Measurements from ENCODE around the gene THRAP3. TPM values are rescaled to one million over a fixed set of nuclear protein-coding genes. Genes with fewer than 3 reads are reported as not detected.

THRAP3 gene
- total RNA-seq, 1 donor from 2014 or later = 60.1 TPM

GRCh38 chr1:36329817-36330216 is 105.6 kb downstream of the THRAP3 start:
- ATAC-seq (no peak), DNase-seq (ENCODE audit: missing footprints) (no peak)
- intact Hi-C loops (cut with DNase I) = no loop called here

- DNase-seq (ENCODE audit: missing footprints) (no peak), ATAC-seq (no peak)
- intact Hi-C loops (cut with DNase I) = no loop called here
Observed at GRCh38 chr1:36330940-36331339, 106.7 kb downstream of the THRAP3 start.

GRCh38 chr1:36337830-36338229 is 113.6 kb downstream of the THRAP3 start:
- intact Hi-C loops (cut with DNase I) = no loop called here
- DNase-seq (ENCODE audit: missing footprints) (no peak), ATAC-seq (no peak)

- intact Hi-C loops (cut with DNase I) = no loop called here
- ATAC-seq = no peak
- no peak for DNase-seq (ENCODE audit: missing footprints)
Observed at GRCh38 chr1:36339215-36339614, 115.0 kb downstream of the THRAP3 start.

GRCh38 chr1:36339615-36340014 is 115.4 kb downstream of the THRAP3 start:
- DNase-seq (ENCODE audit: missing footprints) = no peak
- intact Hi-C loops (cut with DNase I) = no loop called here
- peak; percentile 41 for ATAC-seq

- intact Hi-C loops (cut with DNase I) = loop anchor here (1.0 kb wide), 1 partner anchor 80 kb away; no protein-coding TSS in a partner anchor
- DNase-seq (ENCODE audit: missing footprints) (no peak), ATAC-seq (no peak)
Observed at GRCh38 chr1:36341626-36342320, 117.5 kb downstream of the THRAP3 start.

GRCh38 chr1:36342426-36343185 is 118.4 kb downstream of the THRAP3 start:
- intact Hi-C loops (cut with DNase I) = loop anchor here (1.0 kb wide), 1 partner anchor 79 kb away; no protein-coding TSS in a partner anchor
- ATAC-seq (peak; percentile 63), DNase-seq (ENCODE audit: missing footprints) (no peak)

- no peak for ATAC-seq
- intact Hi-C loops (cut with DNase I) = no loop called here
Observed at GRCh38 chr1:36343651-36344394, 119.6 kb downstream of the THRAP3 start.

GRCh38 chr1:36344395-36344680 is 120.1 kb downstream of the THRAP3 start:
- DNase-seq (ENCODE audit: missing footprints) = no peak
- no peak for ATAC-seq
- intact Hi-C loops (cut with DNase I) = no loop called here

More at GRCh38 chr1:36343651-36344394, 119.6 kb downstream of the THRAP3 start:
- DNase-seq (ENCODE audit: missing footprints) = no peak

- ATAC-seq (no peak), DNase-seq (ENCODE audit: missing footprints) (no peak)
- intact Hi-C loops (cut with DNase I) = no loop called here
Observed at GRCh38 chr1:36345353-36345752, 121.1 kb downstream of the THRAP3 start.

GRCh38 chr1:36346741-36347370 is 122.6 kb downstream of the THRAP3 start:
- intact Hi-C loops (cut with DNase I) = no loop called here
- ATAC-seq (no peak), DNase-seq (ENCODE audit: missing footprints) (no peak)

- ATAC-seq = no peak
- intact Hi-C loops (cut with DNase I) = no loop called here
- DNase-seq (ENCODE audit: missing footprints) = no peak
Observed at GRCh38 chr1:36349241-36349671, 125.0 kb downstream of the THRAP3 start.

- intact Hi-C loops (cut with DNase I) = no loop called here
- ATAC-seq (peak; percentile 56), DNase-seq (ENCODE audit: missing footprints) (no peak)
Observed at GRCh38 chr1:36349839-36350238, 125.6 kb downstream of the THRAP3 start.

- DNase-seq (ENCODE audit: missing footprints) (no peak), ATAC-seq (peak; percentile 49)
- intact Hi-C loops (cut with DNase I) = no loop called here
Observed at GRCh38 chr1:36350659-36351226, 126.5 kb downstream of the THRAP3 start.

GRCh38 chr1:36351227-36351977 is 127.2 kb downstream of the THRAP3 start:
- ATAC-seq = no peak
- DNase-seq (ENCODE audit: missing footprints) = no peak
- intact Hi-C loops (cut with DNase I) = no loop called here

- intact Hi-C loops (cut with DNase I) = no loop called here
- DNase-seq (ENCODE audit: missing footprints) (no peak), ATAC-seq (no peak)
Observed at GRCh38 chr1:36352125-36352909, 128.1 kb downstream of the THRAP3 start.

Data from Right ventricle myocardium inferior (tissue), 1 donor.